HG03066 (cell line): ENCODE results near the gene ALDH4A1.
"Not testable (repeated sequence)": the region's sequence is repeated elsewhere in the genome, so short reads cannot be mapped to it uniquely, and the experiment has no call there.

Source experiments
- ATAC-seq: cut with Tn5 transposase; IDR thresholded peaks from one replicate; pipeline ENCODE4 v1.9.1; 2021; ENCODE audit warnings: low read depth; ENCODE audit not compliant: unreplicated experiment

Gene ALDH4A1

DNA sequence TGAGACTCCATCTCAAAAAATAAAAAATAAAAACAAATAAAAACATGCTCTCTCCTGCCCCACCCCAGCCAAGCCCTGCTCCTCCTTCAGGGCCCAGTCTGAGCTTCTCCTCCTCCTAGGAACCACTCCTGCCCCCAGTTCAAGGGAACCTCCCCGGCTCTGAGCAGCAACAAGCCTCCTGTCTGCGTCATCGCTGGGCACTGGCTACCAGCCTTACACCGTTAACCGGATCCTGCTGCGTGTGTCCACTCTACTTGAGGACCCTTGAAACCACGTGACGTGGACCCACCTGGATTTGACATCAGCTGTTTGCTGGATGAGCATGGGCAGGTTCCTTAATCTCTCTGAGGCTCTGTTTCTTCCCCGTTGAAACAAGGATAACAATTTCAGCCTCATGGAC, 41.3 kb downstream of the ALDH4A1 start:
- ATAC-seq, result no peak

DNA sequence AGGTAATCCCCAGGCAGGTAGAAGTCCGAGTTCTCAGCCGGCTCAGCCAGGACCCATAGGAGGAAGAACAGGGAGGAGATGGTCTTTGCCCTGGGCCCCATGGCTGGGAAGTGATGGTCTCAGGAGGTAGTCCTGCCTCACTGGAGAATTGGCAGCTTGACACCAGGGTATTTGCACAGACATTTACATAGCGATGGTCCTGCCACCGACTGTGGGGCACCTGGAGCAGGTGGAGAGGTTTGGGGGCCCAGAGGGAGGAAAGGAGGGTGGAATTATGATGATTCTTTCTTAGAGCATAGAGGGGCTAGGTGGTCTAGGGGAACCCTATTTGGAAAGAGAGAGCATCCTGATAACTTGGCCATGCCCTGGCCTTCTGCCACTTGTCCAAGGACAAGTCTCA, 42.8 kb downstream of the ALDH4A1 start, which contains the start of gene TAS1R2:
TAS1R2 (minus strand) TSS at position 101 of the 400 bp plus-strand sequence; CDS start at position 101, 0 bp downstream.
- no peak for ATAC-seq

DNA sequence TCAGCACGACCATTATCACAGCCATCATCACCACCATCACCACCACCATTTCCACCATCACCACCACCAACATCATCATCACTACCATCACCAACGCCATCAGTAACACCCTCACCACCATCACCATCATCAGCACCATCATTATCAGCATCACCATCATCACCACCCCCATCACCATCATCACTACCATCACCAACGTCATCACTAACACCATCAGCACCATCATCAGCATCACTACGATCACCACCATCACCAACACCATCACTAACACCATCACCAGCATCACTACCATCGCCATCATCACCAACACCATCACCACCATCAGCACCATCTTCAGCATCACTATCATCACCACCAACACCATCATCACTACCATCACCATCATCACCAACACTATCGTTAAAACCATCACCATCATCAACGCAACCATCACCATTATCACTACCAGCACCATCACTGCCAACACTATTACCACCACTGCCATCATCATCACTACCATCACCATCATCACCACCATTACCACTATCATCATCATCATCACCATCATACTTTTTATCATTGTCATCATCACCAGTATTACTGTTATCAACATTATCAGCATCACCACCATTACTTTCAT, 44.2 kb downstream of the ALDH4A1 start:
- ATAC-seq, result no peak

DNA sequence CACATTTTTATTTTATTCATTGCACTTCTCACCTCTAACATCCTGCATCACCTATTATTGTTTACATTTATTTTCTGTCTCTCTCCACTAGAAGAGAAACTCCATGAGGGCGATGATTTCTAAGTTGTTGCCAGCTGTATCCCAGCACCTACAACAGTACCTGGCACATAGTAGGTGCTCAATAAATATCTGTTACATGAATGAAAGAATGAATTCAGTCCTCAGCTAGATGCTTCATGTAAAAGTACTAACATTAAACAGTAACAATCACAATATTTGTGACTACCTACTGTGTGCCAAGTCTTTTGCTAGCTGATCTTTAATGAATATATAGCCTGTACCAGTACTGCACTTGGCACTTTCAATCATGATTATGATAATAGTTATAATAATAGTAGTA, 45.9 kb downstream of the ALDH4A1 start:
- ATAC-seq, result no peak

DNA sequence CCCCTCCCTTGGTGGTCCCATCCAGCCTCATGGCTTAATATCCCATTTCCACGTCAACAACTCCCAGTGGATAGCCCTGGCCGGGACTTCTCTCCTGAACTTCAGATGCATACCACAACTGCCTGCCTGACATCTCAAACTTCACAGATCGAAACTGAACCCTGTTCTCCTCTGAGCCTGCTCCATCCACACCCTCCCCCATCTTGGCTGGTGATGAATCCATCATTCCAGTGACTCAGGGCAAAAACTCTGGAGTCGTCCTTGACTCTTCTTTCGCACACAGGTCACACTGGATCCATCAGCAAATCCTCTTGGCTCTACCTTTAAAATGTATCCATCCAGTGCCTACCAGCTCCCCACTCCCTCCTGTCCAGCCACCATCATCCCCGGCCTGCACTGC, 46.8 kb downstream of the ALDH4A1 start:
- no peak for ATAC-seq

DNA sequence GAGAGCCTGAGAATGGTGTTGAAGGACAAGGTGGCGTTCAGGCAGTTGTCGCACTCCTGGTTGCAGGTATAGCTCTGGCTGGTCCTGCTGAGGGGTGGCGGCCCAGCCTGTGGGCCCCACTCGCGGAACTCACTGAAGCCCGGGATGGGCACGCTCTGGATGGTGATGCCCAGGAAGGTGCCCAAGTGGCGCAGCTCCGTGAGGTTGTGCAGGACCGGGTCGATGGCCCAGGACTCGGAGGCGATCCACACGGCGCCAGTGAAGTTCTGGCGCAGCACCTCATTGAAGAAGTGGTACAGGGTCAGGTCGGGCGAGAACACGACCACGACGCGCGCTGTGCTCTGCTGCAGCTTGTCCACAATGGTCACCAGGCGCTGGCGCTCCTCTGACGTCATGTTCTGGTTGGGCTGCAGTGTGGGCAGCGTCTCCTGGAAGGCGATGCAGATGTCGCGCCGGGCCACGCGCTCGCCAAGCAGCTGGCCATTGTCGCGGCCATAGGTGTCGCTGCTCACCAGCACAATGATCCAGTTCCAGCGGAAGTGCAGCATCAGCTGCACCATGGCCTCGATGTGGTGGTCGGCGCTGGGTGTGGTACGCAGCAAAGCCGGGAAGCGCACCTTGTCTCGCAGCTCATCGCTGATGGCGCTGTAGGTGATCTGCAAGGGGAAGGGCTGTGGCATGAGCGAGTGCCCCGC, 47.9 kb downstream of the ALDH4A1 start:
- no peak for ATAC-seq

DNA sequence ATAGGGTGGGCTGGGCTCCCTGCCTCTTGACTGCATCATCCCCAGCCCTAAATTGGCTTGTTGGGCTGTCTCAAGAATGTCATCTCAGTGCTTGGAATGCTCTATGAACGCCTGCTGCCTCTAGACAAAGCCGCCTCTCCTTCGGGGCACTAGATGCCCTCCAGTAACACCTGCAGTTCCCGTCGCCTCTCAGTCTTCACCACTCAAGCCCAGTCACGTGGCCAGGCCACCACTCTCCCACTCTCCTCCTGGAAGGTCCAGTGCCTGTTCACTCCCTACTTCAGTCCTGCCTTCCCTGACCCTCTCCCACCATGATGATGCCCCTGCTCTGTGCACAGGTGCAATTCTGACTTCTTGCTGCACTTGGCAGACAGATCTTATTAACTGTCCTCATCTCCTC, 49.9 kb downstream of the ALDH4A1 start:
- no peak for ATAC-seq

DNA sequence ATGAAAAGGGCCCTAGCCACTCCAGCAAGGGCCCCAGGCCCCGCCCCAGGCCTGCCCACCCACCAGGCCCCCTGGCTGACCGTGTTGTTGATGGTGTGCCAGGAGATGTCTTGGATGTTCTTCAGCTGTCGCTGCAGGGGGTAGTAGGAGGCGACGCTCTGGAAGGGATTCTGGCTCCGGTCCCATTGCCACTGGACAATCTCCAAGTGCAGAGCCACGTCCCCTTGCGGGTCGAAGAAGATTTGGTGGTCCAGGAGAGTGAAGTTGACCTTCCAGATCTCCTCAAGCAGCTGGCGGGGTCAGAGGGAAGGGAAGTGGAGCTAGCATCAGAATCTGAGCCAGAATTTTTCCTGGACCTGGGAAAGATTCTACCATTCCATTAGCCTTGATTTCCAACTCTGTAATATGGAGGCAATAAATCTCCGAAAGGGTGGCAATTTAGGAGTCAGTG, 53.1 kb downstream of the ALDH4A1 start:
- ATAC-seq, result no peak

DNA sequence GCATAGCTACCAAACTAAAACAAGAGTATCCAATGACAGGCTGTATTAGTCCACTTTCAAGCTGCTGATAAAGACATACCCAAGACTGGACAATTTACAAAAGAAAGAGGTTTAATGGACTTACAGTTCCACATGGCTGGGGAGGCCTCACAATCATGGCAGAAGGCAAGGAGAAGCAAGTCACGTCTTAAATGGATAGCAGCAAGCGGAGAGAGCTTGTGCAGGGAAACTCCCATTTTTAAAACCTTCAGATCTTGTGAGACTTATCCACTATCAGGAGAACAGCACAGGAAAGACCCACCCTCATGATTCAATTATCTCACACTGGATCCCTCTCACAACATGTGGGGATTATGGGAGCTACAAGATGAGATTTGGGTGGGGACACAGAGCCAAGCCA, 54.6 kb downstream of the ALDH4A1 start:
- not testable (repeated sequence) for ATAC-seq

DNA sequence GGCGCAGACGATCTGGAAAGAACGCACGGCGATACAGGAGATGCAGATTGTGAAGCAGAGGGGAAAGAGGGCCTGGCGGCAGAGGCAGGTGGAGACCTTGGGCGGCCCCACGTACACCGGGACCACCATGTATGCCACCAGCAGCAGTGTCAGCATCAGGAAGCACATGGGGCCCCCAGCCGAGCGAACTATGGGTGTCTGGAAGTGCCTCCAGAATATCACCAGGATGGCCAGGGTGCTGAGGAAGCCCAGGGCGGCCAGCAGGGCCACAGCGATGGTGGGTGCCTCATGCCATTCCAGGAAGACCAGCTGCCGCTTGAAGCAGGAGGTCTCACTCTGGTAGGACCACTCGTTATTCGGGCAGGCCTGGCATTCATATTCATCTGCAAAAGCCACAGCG, 62.2 kb downstream of the ALDH4A1 start:
- no peak for ATAC-seq

DNA sequence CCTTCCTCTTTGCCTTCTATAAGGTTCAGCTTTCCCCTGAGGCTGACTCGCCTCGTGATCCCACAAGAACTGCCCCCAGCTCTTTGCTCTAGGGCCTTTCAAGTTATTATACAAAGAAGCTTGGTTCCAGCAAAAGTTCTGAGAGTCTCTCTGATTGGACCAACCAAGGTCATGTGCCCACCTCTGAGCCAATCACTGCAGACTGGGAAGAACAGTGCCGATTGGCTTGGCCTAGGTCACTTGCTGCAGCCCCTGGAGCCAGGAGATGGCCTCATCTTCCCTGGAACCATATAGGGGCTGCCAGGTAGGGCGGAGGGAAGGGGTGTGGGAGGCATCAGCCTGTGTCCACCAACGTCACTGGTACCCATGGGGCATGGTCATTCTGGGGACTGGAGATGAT, 65.7 kb downstream of the ALDH4A1 start:
- ATAC-seq, result no peak

DNA sequence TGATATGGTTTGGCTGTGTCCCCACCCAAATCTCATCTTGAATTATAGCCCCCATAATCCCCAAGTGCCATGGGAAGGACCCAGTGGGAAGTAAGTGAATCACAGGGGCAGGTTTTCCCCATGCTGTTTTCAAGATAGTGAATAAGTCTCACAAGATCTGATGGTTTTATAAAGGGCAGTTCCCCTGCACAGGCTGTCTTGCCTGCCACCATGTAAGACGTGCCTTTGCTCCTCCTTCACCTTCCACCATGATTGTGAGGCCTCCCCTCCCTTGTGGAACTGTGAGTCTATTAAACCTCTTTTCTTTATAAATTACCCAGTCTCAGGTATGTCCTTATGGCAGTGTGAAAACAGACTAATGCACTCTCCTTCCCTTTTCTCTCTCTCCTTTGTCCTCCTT, 70.0 kb downstream of the ALDH4A1 start:
- not testable (repeated sequence) for ATAC-seq

DNA sequence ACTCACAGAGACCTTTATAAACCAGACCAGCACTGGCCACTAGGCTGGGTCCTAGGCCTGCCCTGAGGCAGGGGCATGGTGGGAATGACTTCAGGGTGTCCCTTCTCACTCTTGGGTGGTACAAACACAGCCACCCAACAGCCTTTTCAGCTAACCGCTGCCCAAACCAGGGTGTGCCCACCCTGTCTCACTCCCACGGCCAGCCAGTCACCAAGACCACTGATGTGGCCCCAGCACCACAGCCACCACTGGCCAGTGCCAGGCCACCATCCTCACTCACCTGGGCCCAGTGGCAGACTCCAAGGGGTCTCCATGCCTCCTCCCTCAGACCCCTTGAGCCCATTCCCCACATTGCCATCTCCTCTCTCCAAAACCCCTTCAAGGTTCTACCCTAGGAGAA, 70.7 kb downstream of the ALDH4A1 start:
- no peak for ATAC-seq

DNA sequence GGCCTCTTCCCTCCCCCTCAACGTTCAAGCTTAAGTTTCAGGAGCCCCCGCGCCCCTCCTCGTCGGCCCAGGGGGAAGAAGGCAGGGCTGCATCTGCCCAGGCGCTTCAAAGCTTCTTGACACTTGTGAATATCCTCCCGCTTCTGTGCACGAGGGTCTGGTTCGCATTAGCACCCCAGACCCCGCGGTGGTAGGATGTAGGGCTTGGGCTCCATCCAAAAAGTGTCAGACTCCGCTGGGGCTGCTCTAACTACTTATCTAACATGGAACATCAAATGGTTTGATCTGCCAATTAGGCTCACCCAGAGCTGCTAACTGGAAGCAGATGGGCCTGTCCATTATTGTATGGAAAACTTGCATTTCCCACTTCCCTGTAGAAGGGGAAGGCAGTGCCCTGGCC, 71.8 kb downstream of the ALDH4A1 start:
- ATAC-seq, result no peak

DNA sequence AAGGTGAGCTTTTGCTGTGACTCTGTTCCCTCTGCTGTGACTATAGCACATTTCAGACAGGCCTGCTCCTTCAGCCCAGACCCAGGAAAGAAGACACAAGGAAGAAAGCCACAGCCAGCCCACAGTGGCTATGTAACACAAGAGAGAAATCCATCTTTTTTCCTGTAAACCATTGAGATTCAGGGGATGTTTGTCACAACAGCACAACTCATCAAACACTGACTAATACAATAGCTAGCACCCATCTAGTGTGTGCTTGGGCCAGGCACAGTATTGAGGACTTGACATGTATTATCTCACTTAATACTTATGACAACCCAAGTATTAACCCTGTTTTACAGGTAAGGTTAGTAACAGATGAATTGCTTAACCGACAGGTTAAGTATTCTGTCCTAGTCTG, 72.7 kb downstream of the ALDH4A1 start:
- ATAC-seq, result no peak

DNA sequence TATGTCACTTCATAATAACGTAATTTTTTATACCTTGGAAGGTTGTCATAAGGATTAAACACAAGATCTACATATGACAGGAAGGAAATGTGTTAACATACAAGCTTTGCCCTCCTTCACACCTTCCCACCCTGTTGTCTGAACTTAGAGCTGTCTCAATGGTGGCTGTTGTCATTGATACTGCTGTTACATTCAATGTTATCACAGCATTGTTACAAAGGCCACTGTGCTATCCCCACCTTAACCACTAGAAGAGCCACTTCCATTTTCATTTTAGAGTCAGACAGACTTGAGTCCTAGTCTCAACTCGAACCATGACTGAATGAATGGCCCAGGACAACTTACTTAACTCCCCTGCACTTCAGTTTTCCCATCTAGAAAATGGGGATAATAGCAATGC, 74.1 kb downstream of the ALDH4A1 start:
- no peak for ATAC-seq

DNA sequence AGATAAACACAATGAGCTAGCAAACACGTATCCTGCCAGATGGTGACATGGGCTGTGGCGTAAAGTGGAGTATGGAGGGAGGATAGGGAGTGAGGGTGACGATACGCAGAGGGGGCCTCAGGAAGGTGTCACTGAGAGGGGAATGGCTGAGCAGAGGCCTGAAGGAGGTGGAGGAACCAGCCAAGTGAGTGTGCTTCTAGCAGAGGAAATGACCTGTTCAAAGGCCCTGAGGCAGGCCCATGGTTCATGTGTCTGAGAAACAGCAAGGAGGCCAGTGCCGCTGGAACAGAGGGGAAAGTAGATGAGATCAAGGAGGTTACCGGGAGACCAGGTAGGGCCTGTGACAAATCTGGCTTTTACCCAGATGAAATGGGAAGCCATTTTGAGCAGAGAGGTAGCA, 78.9 kb downstream of the ALDH4A1 start:
- ATAC-seq, result no peak
